M059J (cell line): ENCODE results near the gene AP4M1. TPM values are rescaled to one million over a fixed set of nuclear protein-coding genes. Genes with fewer than 3 reads are reported as not detected.
"Not testable (repeated sequence)": the region's sequence is repeated elsewhere in the genome, so short reads cannot be mapped to it uniquely, and the experiment has no call there.

Experiments used
- DNase-seq: peaks from one replicate; pipeline ENCODE4 v3.0.0-alpha.2; 2012; ENCODE audit warnings: low read depth
- total RNA-seq: library from RNA; depleted of rRNA; stranded (reverse); fragments of >200 nt; shearing (Covaris generic); gene quantifications from 2 replicates; pipeline ENCODE4 v1.2.3, GENCODE V29; 2014

Gene AP4M1
- total RNA-seq, 1 experiment from 2014 or later: 23.3 TPM

DNA sequence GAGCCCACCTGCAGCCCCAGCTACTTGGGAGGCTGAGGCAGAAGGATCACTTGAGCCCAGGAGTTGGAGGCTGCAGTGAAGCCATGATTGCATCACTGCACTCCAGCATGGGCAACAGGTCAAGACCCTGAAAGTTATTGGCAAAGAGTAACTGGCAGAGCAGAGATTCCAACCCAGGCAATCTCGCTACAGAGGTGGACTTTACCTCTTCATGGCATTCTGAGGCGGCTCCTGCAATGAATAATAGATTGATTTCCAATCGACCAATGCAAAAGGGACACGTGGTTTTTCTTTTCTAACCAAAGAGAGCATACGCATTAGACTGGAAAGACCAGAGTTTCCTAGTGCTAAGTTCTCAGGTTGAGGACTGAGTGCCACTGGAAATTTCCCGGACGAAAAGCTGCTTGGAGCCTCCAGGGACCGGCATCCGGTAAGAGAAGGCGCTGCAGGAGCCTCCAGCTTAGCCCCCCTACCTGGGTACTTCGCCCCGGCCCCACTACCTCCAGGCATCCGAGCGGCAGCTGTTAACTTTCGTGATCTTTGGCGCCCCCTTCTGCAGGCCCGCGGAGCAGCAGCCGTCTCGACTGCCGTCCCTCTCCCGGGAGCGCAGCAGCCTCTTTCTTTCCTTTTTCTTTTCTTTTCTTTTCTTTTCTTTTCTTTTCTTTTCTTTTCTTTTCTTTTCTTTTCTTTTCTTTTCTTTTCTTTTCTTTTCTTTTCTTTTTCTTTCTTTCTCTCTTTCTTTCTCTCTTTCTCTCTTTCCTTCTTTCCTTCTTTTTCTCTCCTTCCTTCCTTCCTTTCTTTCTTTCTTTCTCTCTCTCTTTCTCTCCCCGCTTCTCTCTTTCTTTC lies 29.4 kb downstream of the AP4M1 start:
- peak; percentile 58 for DNase-seq

DNA sequence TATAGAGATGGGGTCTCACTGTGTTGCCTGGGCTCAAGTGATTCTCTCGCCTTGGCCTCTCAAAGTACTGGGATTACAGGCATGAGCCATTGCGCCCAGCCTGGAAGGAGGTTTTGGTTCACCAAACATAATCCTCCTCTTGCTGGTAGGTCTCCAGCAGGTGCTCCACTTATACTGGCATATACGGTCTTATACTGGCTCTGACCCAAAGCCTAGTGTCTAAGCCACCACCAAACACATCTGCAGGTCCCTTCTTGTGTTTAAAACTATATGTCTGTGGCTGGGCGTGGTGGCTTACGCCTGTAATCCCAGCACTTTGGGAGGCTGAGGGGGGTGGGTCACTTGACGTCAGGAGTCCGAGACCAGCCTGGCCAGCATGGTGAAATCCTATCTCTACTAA lies 30.7 kb downstream of the AP4M1 start:
- DNase-seq: no peak

DNA sequence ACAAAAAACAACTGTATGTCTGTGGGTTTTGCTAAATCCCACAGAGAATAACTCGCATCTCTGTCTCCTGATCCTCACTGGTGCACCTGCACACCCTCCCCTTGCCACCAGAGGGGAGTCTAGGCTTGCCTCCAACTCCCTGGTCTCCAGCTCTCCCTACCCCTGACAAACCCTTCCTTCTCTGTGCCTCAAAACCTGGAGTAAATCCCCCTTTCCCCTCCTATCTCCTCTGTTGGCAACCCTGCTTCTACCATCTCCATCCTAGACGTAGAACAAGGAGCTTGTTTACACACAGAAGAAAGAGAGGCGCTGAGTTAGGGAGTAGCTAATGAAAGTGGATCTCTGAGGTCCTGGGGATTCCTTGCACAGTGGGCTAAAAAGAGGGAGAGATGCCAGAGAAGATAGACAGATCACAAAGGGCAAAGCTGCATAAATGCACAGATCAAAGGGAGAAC lies 31.3 kb downstream of the AP4M1 start:
- peak; percentile 70 for DNase-seq

DNA sequence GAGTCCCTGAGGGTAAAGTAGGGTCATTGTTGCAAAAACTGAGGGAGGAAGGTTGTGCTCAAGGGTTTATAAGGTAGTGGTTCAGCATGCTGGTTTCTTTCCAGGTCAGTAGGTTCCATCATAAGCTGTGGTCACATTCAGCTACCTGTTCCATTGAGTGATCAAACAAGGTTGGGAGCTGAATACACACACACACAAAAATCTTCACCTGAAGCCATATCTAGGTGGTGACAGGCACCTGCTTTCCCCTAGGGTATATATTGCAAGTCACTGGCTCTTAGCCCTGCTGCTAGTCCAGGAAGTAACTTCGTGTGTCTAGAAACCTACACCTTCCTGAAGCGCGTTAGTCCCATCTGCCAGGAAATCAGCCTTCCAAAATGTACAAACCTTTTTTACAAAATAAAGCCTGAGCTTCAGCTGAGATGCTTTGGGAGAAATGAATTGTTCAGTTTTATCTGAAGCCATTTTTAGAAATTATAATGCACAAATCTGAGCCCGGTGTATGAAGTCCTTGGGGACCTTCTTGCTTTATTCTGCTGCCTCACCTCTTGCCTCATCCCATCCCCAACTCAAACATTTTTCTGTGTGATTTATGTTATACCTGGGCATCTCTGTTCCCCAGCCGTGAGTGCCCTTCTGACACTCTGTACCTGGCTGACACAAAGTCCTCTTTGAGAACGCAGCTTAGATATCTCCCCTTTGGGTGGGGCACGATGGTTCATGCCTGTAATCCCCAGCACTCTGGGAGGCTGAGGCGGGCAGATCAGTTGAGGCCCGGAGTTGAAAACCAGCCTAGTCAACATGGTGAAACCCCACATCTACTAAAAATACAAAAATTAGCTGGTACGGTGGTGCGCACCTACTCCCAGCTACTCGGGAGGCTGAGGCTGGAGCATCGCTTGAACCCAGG lies 36.7 kb downstream of the AP4M1 start:
- DNase-seq: no peak

DNA sequence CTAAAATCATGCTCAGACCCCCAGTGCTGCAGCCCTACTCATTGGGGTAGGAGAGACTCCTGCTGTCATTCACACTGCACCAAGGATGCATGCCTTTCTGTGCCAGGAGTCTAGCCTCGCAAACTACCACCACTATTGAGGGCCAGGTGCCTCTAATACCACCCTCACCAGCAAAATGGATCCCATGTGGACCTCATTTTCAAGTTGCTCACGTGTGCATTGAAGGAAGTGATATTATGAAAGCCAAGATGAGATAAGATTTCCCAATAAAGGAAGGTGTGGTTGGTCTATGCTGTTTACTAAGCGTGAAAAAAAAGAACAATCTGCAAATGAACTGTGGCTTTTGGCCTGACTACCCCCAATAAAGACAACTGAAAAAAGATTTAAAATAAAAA lies 40.1 kb downstream of the AP4M1 start:
- no peak for DNase-seq

DNA sequence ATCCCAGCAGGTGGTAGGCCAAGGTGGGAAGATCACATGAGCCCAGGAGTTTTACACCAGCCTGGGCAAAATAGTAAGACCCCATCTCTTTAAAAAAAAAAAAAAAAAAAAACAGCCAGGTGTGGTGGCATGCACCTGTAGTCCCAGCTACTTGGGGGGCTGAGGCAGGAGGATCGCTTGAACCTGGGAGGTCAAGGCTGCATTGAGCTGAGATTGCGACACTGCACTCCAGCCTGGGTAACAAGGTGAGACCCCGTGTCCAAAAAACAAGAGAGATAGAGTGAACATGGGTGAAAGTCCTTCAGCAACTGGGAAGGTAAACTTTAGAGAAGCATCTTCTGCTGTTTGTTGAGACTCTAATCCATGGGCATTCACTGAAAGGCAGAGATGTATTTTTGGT lies 41.0 kb downstream of the AP4M1 start:
- DNase-seq: no peak

DNA sequence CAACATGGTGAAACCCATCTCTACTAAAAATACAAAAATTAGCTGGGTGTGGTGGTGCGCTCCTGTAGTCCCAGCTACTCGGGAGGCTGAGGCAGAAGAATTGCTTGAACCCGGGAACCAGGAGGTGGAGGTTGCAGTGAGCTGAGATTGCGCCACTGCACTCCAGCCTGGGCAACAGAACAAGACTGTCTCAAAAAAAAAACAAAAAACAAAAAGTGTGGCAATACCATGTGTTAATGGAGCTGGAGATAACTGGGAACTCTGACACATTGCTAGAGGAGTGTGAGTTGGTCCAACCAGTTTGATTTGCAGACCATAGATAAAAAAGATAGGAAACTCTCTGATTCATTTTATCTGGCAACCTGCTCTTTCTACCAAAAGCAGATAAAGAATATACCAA lies 44.9 kb downstream of the AP4M1 start:
- DNase-seq: not testable (repeated sequence)

DNA sequence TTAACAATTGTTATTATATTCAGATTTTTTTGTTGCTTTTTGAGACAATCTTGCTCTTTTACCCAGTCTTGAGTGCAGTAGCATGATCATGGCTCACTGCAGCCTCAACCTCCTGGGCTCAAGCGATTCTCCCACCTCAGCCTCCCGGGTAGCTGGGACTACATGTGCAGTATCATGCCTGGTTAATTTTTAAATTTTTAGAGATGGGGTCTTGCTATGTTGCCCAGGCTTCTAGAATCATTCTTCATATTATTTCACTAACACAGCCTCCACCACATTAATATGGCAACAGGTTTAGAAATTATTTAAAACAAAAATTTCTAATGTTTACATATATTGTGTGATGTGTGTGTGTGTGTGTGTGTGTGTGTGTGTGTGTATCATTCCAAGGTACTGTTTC lies 45.8 kb downstream of the AP4M1 start:
- DNase-seq: no peak

DNA sequence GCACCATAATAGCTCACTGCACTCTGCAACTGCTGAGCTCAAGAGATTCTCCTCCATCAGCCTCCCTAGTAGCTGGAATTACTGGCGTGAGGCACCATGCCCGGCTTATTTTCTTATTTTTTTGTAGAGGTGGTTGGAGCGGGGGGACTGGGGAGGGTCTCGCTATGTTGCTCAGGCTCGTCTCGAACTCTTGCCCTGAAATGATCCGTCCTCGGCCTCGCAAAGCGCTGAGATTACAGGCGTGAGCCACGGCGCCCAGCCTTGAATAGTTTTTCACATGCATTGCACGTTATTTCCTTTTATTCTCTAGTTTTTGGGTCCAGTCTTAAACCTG lies 46.7 kb downstream of the AP4M1 start:
- no peak for DNase-seq

DNA sequence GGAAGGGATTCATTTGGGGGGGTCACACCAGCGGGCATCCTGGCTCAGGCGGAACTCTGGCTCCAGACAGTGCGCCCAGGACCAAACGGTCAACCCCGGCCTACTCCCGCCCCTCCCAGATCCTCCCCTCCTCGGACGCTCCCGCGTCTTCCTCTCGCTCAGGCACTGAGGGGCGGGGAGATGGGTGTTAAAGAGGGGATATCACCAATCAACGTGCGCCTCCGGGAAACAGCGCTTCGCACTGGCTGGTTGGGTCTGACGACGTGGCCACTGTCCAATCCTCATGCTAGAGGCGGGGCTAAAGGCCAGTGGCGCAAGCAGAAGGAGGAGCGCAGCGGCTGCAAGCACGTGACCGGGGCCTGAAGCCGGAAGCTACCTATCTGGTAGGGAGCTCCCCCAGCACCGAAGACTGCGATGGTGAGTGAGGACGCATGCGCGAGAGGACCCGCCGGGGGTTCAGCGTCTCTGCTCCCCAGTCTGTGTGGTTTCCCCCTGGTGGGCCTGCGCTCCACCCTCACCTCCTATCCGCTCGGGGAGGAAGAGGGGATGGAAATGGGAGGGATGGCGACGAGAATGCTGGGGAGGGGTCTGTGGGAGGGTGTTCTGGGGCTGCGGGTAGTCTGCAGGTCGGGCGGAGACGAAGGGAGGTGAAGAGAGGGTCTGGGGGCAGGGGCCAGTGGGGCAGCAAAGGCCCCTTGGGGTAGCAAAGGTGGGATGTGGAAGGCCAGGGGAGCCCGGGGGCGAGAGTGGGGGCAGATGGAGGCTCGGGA lies 47.3 kb downstream of the AP4M1 start, which contains the start of gene LAMTOR4:
LAMTOR4 (plus strand) TSS at position 360 of the 770 bp plus-strand sequence; CDS start at position 415, 55 bp downstream.
- peak; percentile 99 for DNase-seq

DNA sequence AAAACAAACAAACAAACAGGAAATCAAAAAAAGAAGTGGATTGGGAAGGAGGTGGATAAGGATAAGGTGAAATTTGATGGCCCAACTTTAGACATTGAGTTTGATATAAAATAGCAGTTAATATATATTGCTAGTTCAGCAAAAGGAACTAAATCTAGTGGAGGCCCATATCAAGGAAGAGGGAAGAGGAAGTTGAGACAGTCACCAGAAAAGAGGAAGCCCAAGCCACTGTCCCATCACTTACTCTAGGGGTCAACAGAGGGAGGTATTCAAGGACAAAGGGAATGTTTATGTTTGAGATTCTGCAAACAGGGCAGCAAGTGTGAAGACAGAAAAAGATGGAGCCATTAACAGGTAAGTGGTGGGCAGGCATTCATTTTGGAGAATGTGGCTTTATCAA lies 51.0 kb downstream of the AP4M1 start:
- no peak for DNase-seq

DNA sequence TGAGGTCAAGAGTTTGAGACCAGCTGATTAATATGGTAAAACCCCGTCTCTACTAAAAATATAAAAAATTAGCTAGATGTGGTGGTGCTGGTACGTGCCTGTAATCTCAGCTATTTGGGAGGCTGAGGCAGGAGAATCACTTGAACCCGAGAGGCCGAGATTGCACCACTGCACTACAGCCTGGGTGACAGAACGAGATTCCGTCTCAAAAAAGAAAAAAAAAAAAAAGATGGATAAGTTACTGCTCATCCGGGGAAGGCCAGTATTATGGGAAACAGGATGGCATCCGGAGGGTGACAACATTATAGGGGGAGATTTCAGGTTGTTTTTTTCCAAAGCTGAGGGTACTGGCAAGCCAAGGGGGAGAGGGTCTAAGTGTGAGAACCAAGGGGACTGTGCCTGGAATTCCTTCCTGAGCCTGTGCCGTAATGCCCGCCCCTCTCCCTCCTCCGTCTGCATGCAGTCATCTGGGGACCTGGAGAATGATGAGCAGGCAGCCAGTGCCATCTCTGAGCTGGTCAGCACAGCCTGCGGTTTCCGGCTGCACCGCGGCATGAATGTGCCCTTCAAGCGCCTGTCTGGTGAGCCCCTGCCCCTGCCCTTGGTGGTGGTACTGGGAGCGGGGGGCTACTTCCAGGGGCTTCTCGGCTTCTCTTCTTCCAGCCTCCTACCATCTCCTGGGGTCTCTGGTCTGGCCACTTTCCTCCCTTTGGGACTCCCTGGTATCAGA lies 51.7 kb downstream of the AP4M1 start:
- DNase-seq: no peak

DNA sequence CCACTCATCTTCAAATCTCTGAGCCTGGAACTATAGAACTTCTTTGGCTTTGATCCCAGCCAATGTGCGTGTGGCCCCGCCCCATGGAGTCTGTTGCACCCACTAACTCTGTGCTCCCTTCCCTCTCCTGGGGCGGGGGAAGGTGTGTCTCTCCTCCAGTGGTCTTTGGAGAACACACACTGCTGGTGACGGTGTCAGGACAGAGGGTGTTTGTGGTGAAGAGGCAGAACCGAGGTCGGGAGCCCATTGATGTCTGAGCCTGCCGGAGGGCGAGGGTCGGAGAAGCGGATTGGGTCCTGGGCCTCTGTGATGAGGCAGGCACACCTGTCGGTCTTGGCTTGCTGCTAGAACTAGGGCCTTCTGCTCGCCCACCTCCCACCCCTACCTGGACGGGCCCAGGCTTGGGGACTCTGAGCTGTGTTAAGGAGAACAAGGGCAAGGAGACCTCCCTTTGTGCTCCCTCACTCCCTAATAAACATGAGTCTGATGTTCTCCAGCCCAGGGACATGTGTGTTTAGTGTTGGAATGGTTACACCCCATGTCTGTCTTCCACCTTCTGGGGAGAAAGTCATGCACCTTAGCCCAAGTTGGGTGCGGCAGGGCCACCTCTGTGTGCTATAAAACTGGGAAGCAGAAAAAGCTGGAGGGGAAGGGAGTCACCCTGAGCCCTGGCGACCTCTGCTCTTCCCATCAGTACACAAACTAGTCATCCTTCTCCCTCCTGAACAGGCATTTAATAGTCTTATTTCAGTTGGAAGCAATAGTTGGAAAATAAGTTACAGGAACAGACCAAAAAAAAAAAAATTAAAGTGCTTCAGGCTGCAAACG lies 52.5 kb downstream of the AP4M1 start:
- DNase-seq: no peak

DNA sequence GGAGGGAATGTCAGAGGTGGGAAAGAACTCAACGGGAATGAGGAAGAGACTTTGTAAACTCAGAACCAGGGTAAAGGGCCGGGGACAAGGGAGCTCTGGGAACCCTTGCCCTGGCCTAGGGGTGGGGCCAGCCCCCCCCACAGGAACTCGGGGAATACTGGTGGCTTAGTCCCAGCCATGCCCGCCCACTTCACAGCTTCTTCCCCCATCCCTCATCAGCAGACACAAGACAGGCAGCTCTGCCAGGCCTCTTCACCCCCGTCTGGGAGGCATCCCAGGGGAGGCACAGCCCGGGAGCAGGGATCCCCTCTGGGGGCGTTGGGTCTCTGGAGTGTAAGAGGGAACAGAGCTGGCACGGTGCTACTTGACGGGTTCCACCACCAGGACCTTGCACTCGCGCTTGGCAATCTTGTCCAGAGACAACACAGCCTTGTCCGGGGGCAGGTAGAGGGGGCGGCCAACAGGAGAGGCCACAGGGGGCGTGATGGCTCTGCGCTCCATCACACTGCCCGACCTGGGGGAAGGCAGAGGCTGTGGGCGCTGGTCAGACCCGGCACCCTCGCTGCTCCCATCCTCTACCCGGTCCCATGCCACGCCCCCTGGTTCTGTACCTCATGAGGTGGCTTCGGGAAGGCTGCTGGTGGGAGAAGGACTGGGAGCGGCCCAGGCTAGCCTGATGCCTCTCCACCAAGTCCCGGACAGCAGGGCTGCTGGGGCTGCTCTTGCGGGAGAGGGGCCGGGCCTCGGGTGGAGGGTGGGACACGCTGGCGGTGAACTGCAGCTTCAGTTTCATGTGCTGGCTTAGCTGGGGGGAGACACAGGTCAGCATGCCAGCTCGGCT lies 53.4 kb downstream of the AP4M1 start:
- DNase-seq: no peak

DNA sequence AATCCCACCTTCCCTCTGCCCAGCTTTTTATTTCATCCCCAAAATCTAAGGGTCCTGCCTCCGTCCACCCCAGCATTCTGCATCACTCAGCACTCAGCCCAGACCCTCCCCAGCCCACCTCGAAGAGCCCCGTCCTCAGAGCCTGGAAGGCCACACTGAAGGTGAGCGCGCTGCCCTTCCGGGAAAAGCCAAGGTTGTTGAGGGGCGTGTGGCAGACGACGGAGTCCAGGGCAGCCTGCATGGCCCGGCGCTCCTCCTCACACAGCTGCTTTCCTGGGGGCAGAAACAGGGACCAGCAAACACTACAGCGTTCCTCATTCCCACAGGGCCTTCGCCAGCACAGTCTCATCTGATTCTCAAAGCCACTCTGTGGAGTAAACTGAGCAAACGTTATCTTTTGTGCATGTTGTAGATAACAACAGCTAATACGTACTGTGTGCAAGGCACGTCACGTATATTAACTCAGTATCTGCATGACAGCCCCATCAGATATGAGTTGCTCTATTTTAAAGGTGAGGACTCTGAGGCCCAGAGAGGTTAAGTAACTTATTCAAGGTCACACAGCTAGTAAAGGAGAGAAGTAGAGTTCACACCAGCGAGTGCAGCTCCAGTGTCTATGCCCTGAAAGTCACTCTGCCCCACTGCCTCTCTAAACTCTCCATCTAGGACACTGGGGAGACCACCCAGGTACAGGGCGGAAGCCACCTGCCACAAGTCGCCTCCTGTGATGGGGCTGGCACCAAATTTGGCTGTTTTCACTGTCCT lies 54.3 kb downstream of the AP4M1 start:
- DNase-seq: no peak

DNA sequence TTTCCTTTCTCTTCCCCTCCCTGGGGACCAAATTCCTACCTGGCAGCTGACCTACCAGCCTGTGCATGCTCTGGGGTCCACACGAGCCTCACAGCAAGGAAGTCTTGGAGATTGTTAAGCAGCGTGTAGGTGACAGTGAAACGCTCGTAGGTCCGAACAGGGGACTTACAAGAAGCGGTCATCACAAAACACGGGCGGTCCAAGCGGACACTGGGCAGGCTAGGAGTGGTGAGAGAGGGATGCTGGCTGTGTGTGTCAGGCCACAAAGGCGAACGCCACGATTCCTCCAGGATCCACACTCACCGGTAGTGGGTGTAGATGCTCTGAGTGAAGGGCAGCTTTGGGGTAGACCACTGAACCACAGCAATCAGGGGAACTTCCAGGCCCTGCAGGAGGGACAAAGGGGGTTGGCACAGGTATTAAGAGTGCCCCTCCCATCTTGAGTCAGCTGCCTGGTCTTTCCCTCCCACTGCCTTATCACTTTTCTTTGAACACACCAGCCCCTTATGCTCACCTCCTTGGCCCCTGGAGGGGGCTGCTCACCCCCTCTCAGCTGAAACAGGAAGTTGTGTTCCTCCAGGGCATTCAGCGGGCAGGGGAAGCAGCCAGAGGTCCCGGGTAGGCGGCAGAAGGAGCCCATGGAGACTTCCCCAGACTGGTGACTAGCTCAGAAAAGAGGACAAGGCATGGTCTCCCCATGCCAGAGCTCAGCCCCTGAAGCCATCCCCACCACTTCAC lies 55.1 kb downstream of the AP4M1 start:
- DNase-seq: peak; percentile 9

DNA sequence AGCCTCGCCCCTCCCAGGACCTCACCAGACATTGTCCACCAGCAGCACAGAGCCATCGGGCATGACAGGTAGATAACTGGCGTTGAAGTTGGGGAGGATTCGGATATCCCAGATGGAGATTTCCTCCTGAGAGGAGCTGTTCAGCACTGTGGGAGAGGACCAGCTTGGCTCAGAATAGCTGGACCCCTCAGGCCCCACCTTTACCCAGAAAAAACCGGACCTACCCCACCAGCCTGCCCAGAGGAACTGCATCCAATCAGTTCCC lies 55.6 kb downstream of the AP4M1 start:
- DNase-seq: no peak
